Adrenal gland (tissue), 12 donors: ENCODE data around the gene NRXN3. TPM values are rescaled to one million over a fixed set of nuclear protein-coding genes. Genes with fewer than 3 reads are reported as not detected.

Experiments used
- DNase-seq, 7 donors: peaks; one replicate each; pipeline ENCODE4 v3.0.0-alpha.2; 2019 to 2020
- H3K27ac ChIP-seq, 5 donors: fragments of 200-600 bp; sonication (generic) in 4 of 5; 1 replicate in 3 of 5; 2 replicates in 2 of 5; pipeline versions ENCODE4 v1.5.1 to v1.8.0; 2016 to 2020; ENCODE audit warnings: mild to moderate bottlenecking in 1 of 5
- H3K27me3 ChIP-seq: fragments of 200-600 bp; 2 replicates; pipeline ENCODE4 v1.8.0; 2021
- H3K36me3 ChIP-seq, 2 donors: fragments of 200-600 bp; replicated peaks in 1 of 2; 1 replicate in 1 of 2; 2 replicates in 1 of 2; pipeline versions ENCODE4 v1.5.1 to v1.8.0; 2018 to 2022
- H3K4me1 ChIP-seq, 2 donors: fragments of 200-600 bp; replicated peaks in 1 of 2; 1 replicate in 1 of 2; 2 replicates in 1 of 2; pipeline versions ENCODE4 v1.5.1 to v1.8.0; 2018 to 2021
- H3K4me3 ChIP-seq, 4 donors: fragments of 200-600 bp; sonication (generic) in 3 of 4; one replicate each; pipeline ENCODE4 v1.5.1; 2016 to 2018
- H3K9me3 ChIP-seq, 3 donors: fragments of 200-600 bp; sonication (generic) in 1 of 3; replicated peaks in 1 of 3; 1 replicate in 2 of 3; 2 replicates in 1 of 3; pipeline versions ENCODE4 v1.5.1 to v1.8.0; 2016 to 2021
- POLR2A ChIP-seq, 2 donors: fragments of 450-650 bp; IDR thresholded peaks; one replicate each; pipeline ENCODE4 v1.6.1; 2017; ENCODE audit warnings: antibody characterized with exemption in 2 of 2, mild to moderate bottlenecking in 2 of 2, moderate library complexity in 1 of 2
- WGBS, 4 donors: extraction: QIAGEN DNeasy Blood & Tissue Kit in 2 of 4; methylation state at CpG; one replicate each; pipeline versions ENCODE4 v1.1.5 to v1.1.7; 2013 to 2017; 5-methylcytosine and 5-hydroxymethylcytosine counted together
- intact Hi-C, 2 donors: fragments of 100-400 bp; cut with DNase I; formaldehyde crosslinking; loops; one replicate each; pipeline versions ENCODE4 v1.14.1 to v1.15.0; 2022 to 2023
- polyA plus RNA-seq, 3 donors: library from polyadenylated mRNA; stranded (reverse); fragments of 200-250 nt in 2 of 3; fragments of 350-450 nt in 1 of 3; fragmentation: Illumina TruSeq in 1 of 3; extraction: RNeasy Lipid Tissue Mini Kit (QIAGEN cat#74804) in 1 of 3; gene quantifications; one replicate each; pipeline ENCODE4 v1.2.3, GENCODE V29; 2013 to 2014
- total RNA-seq, 9 donors: library from RNA; depleted of rRNA in 4 of 9; stranded (reverse); fragments of >200 nt in 4 of 9; fragments of 120-200 nt in 1 of 9; fragmentation: NEBNext Ultra II Directional in 1 of 9; extraction: Animal tissue kit (Norgen Biotek cat#: 25700) in 1 of 9; gene quantifications; one replicate each; pipeline versions ENCODE4 v1.1.0 to v1.2.4, GENCODE V29; 2013 to 2023
- TF ChIP-seq, protein P1 (sequence below), 6 experiments: fragments of 450-650 bp in 4 of 6; fragments of 200-600 bp in 2 of 6; sonication (generic) in 1 of 6; IDR thresholded peaks; 1 replicate in 5 of 6; 2 replicates in 1 of 6; pipeline versions ENCODE4 v1.5.1 to v1.8.0; 2016 to 2021; ENCODE audit warnings: antibody characterized with exemption in 6 of 6, mild to moderate bottlenecking in 2 of 6, moderate library complexity in 1 of 6
- donor health status: healthy with polysubstance abuse.
- donor health status: Bipolar disorder and iron deficiency.
- donor health status: DM: yes; HTN: yes; CAD: no.
- donor health status: DM: no; HTN: no; CAD: no.
- donor health status: DM: no; HTN: no; CAD: no.
- donor health status: DM: yes; HTN: yes; CAD: no.

The NRXN3 gene
- total and polyA plus RNA-seq, 12 donors, result 0.09 to 8.5 (median 1.6) TPM

DNA sequence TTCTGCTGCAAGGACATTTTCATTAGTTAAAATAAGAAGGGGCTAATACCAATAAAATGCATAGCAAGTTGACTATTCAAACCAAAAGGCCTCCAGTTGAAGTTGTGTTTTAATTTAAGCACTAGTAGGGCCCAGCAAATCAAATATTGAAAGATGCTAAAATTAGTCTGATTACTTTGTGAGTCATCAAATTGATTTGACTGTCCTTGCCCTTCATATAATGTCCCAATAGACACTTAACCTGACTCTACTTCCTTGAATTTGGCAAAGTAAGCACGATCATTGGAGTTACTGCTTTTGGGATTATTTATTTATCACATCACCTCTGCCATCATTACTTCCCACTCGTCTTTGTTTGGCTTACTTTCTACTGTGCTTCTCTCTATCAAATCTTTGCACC, 1242.6 kb downstream of the NRXN3 start:
- H3K4me1 ChIP-seq, result no peaks in the 10 kb centered on the region
- WGBS, 4 donors, result 44 to 71% (median 59%) methylated on average over 2 of the region's 2 CpGs

DNA sequence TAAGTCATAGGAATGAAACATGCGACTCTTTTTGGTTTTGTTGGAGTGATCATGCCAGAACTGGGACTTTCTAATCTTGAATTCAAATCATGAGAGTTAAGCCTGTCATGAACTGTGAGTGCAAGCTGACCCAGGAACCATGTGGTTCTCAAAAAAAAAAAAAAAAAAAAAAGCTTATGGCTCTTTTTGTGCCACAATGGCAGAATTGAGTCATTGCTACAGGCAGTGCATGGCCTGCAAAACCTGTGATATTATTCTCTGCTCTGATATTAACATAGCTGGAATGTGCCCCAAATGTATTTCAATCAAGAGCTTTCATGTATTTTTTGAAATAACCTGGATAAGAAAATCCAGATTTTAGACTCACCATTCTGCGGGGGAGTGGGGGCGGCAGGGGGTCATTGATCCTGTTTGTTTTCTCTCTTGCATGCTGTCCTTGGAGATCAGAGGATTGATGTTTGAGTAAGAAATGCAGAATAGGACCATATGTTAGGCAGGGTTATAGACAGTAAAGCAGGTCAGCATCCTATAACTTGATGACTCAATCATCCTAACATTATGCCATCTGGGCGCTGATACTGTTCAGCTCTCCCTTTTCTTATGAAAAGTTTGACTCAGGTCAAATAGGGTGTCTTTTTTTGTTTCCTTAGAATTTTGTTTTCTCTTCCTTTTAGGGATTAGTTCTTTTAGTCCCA, 1243.7 kb downstream of the NRXN3 start:
- Histone ChIP-seq H3K4me1 (no peaks in the 10 kb centered on the region), H3K36me3 (no peaks in the 10 kb centered on the region), H3K27me3 (no peaks in the 10 kb centered on the region), H3K9me3 (no peaks in the 10 kb centered on the region), H3K27ac (no peak overlapping the region), H3K4me3 (no peak overlapping the region)
- intact Hi-C loops, result no loop called here
- 79 to 89% (median 86%) methylated on average over 4 of the region's 4 CpGs for WGBS, 4 donors
- DNase-seq, result no peak
- TF ChIP-seq, protein P1, sequence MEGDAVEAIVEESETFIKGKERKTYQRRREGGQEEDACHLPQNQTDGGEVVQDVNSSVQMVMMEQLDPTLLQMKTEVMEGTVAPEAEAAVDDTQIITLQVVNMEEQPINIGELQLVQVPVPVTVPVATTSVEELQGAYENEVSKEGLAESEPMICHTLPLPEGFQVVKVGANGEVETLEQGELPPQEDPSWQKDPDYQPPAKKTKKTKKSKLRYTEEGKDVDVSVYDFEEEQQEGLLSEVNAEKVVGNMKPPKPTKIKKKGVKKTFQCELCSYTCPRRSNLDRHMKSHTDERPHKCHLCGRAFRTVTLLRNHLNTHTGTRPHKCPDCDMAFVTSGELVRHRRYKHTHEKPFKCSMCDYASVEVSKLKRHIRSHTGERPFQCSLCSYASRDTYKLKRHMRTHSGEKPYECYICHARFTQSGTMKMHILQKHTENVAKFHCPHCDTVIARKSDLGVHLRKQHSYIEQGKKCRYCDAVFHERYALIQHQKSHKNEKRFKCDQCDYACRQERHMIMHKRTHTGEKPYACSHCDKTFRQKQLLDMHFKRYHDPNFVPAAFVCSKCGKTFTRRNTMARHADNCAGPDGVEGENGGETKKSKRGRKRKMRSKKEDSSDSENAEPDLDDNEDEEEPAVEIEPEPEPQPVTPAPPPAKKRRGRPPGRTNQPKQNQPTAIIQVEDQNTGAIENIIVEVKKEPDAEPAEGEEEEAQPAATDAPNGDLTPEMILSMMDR (IDR thresholded peaks at IDR 0.05), result no peak
- no peak for TF ChIP-seq POLR2A (IDR thresholded peaks at IDR 0.05)

More for the DNA sequence above, 1242.6 kb downstream of the NRXN3 start:
- no peaks in the 10 kb centered on the region for H3K36me3 ChIP-seq
- H3K27me3 ChIP-seq, result no peaks in the 10 kb centered on the region
- no peaks in the 10 kb centered on the region for H3K9me3 ChIP-seq
- intact Hi-C loops, result no loop called here
- no peak for DNase-seq
- H3K27ac ChIP-seq, result no peak overlapping the region
- TF ChIP-seq, protein P1 (IDR thresholded peaks at IDR 0.05), result no peak
- no peak for TF ChIP-seq POLR2A (IDR thresholded peaks at IDR 0.05)
- no peak overlapping the region for H3K4me3 ChIP-seq

DNA sequence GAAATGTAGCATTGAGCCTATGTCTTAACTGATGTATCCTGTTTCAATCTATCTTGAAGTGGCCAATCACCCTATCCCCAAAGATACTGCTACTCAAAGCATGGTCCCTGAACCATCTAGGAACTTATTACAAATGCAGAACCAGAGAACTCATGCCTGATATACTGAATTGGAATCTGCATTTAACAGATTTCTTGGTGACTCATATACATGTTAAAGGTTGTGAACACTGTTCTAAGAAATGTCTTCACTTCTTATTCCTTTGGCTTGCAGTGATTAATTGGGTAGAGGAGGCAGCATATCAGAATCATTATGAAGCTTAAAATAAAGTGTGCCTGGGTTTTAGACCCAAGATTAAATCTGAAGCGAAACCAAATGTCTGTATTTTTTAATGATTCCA, 1245.6 kb downstream of the NRXN3 start:
- Histone ChIP-seq H3K4me3 (no peak overlapping the region), H3K27me3 (no peaks in the 10 kb centered on the region), H3K27ac (no peak overlapping the region), H3K9me3 (no peaks in the 10 kb centered on the region), H3K4me1 (no peaks in the 10 kb centered on the region), H3K36me3 (no peaks in the 10 kb centered on the region)
- no peak for DNase-seq
- TF ChIP-seq, protein P1 (IDR thresholded peaks at IDR 0.05), result no peak
- TF ChIP-seq POLR2A (IDR thresholded peaks at IDR 0.05), result no peak
- WGBS, 4 donors, result 86 to 96% (median 92%) methylated on average over 1 of the region's 1 CpG
- intact Hi-C loops, result no loop called here

DNA sequence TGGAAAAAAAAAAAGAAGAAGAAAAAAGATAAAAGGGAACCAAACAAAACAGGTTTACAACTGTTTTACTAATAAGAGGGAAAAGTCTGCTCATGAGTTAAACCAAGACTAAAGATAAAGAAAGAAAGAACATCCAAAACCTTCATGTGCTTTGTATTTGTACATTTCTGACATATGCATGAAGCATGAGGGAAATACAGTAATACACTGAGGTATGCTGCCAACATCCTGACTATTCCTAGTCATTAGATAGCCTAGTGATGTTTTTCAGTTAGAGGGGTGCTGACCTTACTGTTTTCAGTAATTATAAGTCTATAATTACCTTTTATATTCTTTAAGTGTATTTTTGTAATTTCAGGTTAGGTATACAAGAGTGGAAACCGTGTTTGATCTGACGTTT, 1247.8 kb downstream of the NRXN3 start:
- no peak overlapping the region for H3K27ac ChIP-seq
- TF ChIP-seq POLR2A (IDR thresholded peaks at IDR 0.05), result no peak
- TF ChIP-seq, protein P1 (IDR thresholded peaks at IDR 0.05), result no peak
- DNase-seq, result no peak
- no peaks in the 10 kb centered on the region for H3K4me1 ChIP-seq
- H3K36me3 ChIP-seq, result no peaks in the 10 kb centered on the region
- 63 to 80% (median 76%) methylated on average over 2 of the region's 2 CpGs for WGBS, 4 donors
- H3K27me3 ChIP-seq, result no peaks in the 10 kb centered on the region
- intact Hi-C loops, result no loop called here
- no peaks in the 10 kb centered on the region for H3K9me3 ChIP-seq
- no peak overlapping the region for H3K4me3 ChIP-seq
